OCI-LY1 (cell line): Measurements from ENCODE around the gene PARVA.

ENCODE experiments used
- CTCF ChIP-seq: fragments of 200-600 bp; sonication (generic), shearing (Covaris generic); IDR thresholded peaks from 2 replicates; pipeline ENCODE4 v1.5.1; 2017; ENCODE audit warnings: mild to moderate bottlenecking, antibody characterized with exemption, low read length, moderate library complexity, mixed read lengths
- EZH2 ChIP-seq: fragments of 200-600 bp; sonication (generic), shearing (Covaris generic); IDR thresholded peaks from 2 replicates; pipeline ENCODE4 v1.8.0; 2017; ENCODE audit warnings: borderline replicate concordance, mixed run types, mild to moderate bottlenecking, antibody characterized with exemption, low read length, moderate library complexity, mixed read lengths

GRCh38 chr11:12386745-12387144 lies 9.4 kb downstream of the PARVA start:
- TF ChIP-seq EZH2 (no peak), CTCF (no peak)
